GM18873 (cell line): ENCODE results near the gene DLGAP1.

Source experiments
- ATAC-seq: cut with Tn5 transposase; IDR thresholded peaks from one replicate; pipeline ENCODE4 v1.9.1; 2021; ENCODE audit warnings: mild to moderate bottlenecking, moderate library complexity, moderate number of reproducible peaks; ENCODE audit not compliant: unreplicated experiment, low FRiP score

DLGAP1 gene

GRCh38 chr18:3914109-3914508 lies 541.0 kb downstream of the DLGAP1 start:
- ATAC-seq: no peak

GRCh38 chr18:3912705-3913104 lies 542.4 kb downstream of the DLGAP1 start:
- no peak for ATAC-seq

GRCh38 chr18:3911413-3911812 lies 543.7 kb downstream of the DLGAP1 start:
- ATAC-seq: no peak

GRCh38 chr18:3910512-3910911 lies 544.6 kb downstream of the DLGAP1 start:
- ATAC-seq: no peak

- ATAC-seq: no peak
Observed at GRCh38 chr18:3907955-3908354, 547.2 kb downstream of the DLGAP1 start.

GRCh38 chr18:3906116-3906750 lies 548.9 kb downstream of the DLGAP1 start:
- ATAC-seq: no peak

GRCh38 chr18:3903337-3903736 lies 551.8 kb downstream of the DLGAP1 start:
- no peak for ATAC-seq

GRCh38 chr18:3902676-3903075 lies 552.4 kb downstream of the DLGAP1 start:
- no peak for ATAC-seq

- ATAC-seq: no peak
Observed at GRCh38 chr18:3901811-3902210, 553.3 kb downstream of the DLGAP1 start.

GRCh38 chr18:3901042-3901441 lies 554.1 kb downstream of the DLGAP1 start:
- ATAC-seq: no peak

- ATAC-seq: no peak
Observed at GRCh38 chr18:3900327-3900726, 554.8 kb downstream of the DLGAP1 start.

- no peak for ATAC-seq
Observed at GRCh38 chr18:3898861-3899613, 556.1 kb downstream of the DLGAP1 start.

GRCh38 chr18:3892152-3892551 lies 563.0 kb downstream of the DLGAP1 start:
- ATAC-seq: no peak

GRCh38 chr18:3891245-3891644 lies 563.9 kb downstream of the DLGAP1 start:
- ATAC-seq: no peak

GRCh38 chr18:3889803-3890202 lies 565.3 kb downstream of the DLGAP1 start:
- ATAC-seq: no peak

- no peak for ATAC-seq
Observed at GRCh38 chr18:3889121-3889520, 566.0 kb downstream of the DLGAP1 start.

GRCh38 chr18:3886575-3887322 lies 568.4 kb downstream of the DLGAP1 start:
- ATAC-seq: no peak

GRCh38 chr18:3885209-3885792 lies 569.8 kb downstream of the DLGAP1 start:
- ATAC-seq: no peak

- no peak for ATAC-seq
Observed at GRCh38 chr18:3879836-3880120, 575.3 kb downstream of the DLGAP1 start.

GRCh38 chr18:3879114-3879835 lies 575.8 kb downstream of the DLGAP1 start:
- no peak for ATAC-seq

- no peak for ATAC-seq
Observed at GRCh38 chr18:3878401-3878800, 576.7 kb downstream of the DLGAP1 start.
